IMR-90 (cell line): ENCODE measurements around the gene PABPN1. TPM values are rescaled to one million over a fixed set of nuclear protein-coding genes. Genes with fewer than 3 reads are reported as not detected.

Experiments used
- ATAC-seq: fragments of 200-7000 bp; cut with Tn5 transposase; 2 replicates; pipeline ENCODE4 v1.9.1; 2020; ENCODE audit warnings: low read depth, mild to moderate bottlenecking, moderate library complexity
- BruUV-seq: library from RNA; stranded (reverse); fragments of 400-500 nt; replicated peaks from 2 replicates; lab custom pipeline; 2021; lab: Mats Ljungman, UMichigan
- CTCF ChIA-PET: fragments of 300-600 bp; formaldehyde crosslinking; extraction: SDS; loops from one replicate; lab custom pipeline; 2021; ENCODE audit warnings: antibody characterized with exemption; lab: Yijun Ruan, JAX
- POLR2A ChIA-PET: fragments of 300-600 bp; sonication (Branson Sonifier 250); formaldehyde crosslinking; loops from one replicate; lab custom pipeline; 2022; ENCODE audit warnings: antibody characterized with exemption; ENCODE audit not compliant: unreplicated experiment; lab: Charles Lee
- DNase-seq: peaks from one replicate; pipeline ENCODE4 v3.0.0; 2013
- H2AFZ ChIP-seq: replicated peaks from 2 replicates; pipeline ENCODE3; 2013; ENCODE audit warnings: low read length, mild to moderate bottlenecking; ENCODE audit not compliant: poor library complexity
- H2AK5ac ChIP-seq: 2 replicates; pipeline ENCODE4 v1.6.1; 2013; ENCODE audit warnings: low read depth, low read length, inconsistent platforms
- H2AK9ac ChIP-seq: replicated peaks from 2 replicates; pipeline ENCODE3; 2013; ENCODE audit warnings: mild to moderate bottlenecking, low read depth, low read length, moderate library complexity; ENCODE audit not compliant: poor library complexity
- H2BK120ac ChIP-seq: 2 replicates; pipeline ENCODE4 v1.6.1; 2013; ENCODE audit warnings: low read depth, low read length, inconsistent platforms
- H2BK15ac ChIP-seq: 3 replicates; pipeline ENCODE4 v1.6.1; 2013; ENCODE audit warnings: low read depth, low read length, inconsistent platforms
- H2BK20ac ChIP-seq: 2 replicates; pipeline ENCODE4 v1.6.1; 2013; ENCODE audit warnings: low read depth, mild to moderate bottlenecking, inconsistent platforms, low read length, moderate library complexity
- H2BK5ac ChIP-seq: 2 replicates; pipeline ENCODE4 v1.6.1; 2013; ENCODE audit warnings: mild to moderate bottlenecking, low read depth, low read length, inconsistent platforms; ENCODE audit not compliant: poor library complexity, severe bottlenecking
- H3K14ac ChIP-seq: replicated peaks from 2 replicates; pipeline ENCODE4 v1.6.1; 2013; ENCODE audit warnings: low read depth, low read length, inconsistent platforms
- H3K18ac ChIP-seq: 2 replicates; pipeline ENCODE4 v1.6.1; 2013; ENCODE audit warnings: low read depth, low read length, control low read depth
- H3K23ac ChIP-seq: 2 replicates; pipeline ENCODE4 v1.6.1; 2013; ENCODE audit warnings: low read depth, low read length, inconsistent platforms
- H3K27ac ChIP-seq: 2 replicates; pipeline ENCODE4 v1.5.1; 2013; ENCODE audit warnings: mild to moderate bottlenecking, control low read depth, low read length; ENCODE audit not compliant: insufficient read depth
- H3K27me3 ChIP-seq: 2 replicates; pipeline ENCODE4 v1.6.1; 2013; ENCODE audit warnings: low read length; ENCODE audit not compliant: control insufficient read depth, insufficient read depth
- H3K36me3 ChIP-seq: 2 replicates; pipeline ENCODE4 v1.6.1; 2013; ENCODE audit warnings: low read length, mixed read lengths; ENCODE audit not compliant: control insufficient read depth, insufficient read depth
- H3K4ac ChIP-seq: 2 replicates; pipeline ENCODE4 v1.6.1; 2013; ENCODE audit warnings: low read depth, low read length, inconsistent platforms
- H3K4me1 ChIP-seq: 2 replicates; pipeline ENCODE4 v1.6.1; 2013; ENCODE audit warnings: low read length, mixed read lengths; ENCODE audit not compliant: control insufficient read depth, insufficient read depth
- H3K4me2 ChIP-seq: 2 replicates; pipeline ENCODE4 v1.6.1; 2013; ENCODE audit warnings: low read depth, mild to moderate bottlenecking, control low read depth, low read length, moderate library complexity
- H3K4me3 ChIP-seq: 2 replicates; pipeline ENCODE4 v1.5.1; 2013; ENCODE audit warnings: low read depth, mild to moderate bottlenecking, control low read depth, low read length, moderate library complexity; ENCODE audit not compliant: insufficient read depth
- H3K56ac ChIP-seq: 2 replicates; pipeline ENCODE4 v1.6.1; 2013; ENCODE audit warnings: low read length, inconsistent platforms; ENCODE audit not compliant: insufficient read depth; ENCODE audit errors: extremely low read depth
- H3K79me1 ChIP-seq, 2 experiments: 2 replicates each; pipeline ENCODE4 v1.6.1; 2013; ENCODE audit warnings: low read length in 2 of 2, inconsistent platforms in 1 of 2, low read depth in 1 of 2
- H3K9ac ChIP-seq: 2 replicates; pipeline ENCODE4 v1.6.1; 2013; ENCODE audit warnings: low read depth, low read length, control low read depth
- H3K9me1 ChIP-seq: 2 replicates; pipeline ENCODE4 v1.6.1; 2013; ENCODE audit warnings: low read length, inconsistent platforms; ENCODE audit not compliant: insufficient read depth
- H3K9me3 ChIP-seq: 2 replicates; pipeline ENCODE4 v1.6.1; 2013; ENCODE audit warnings: low read length; ENCODE audit not compliant: control insufficient read depth, insufficient read depth
- H4K20me1 ChIP-seq: 2 replicates; pipeline ENCODE4 v1.6.1; 2013; ENCODE audit warnings: low read length, inconsistent platforms; ENCODE audit not compliant: insufficient read depth
- H4K5ac ChIP-seq: 2 replicates; pipeline ENCODE4 v1.6.1; 2013; ENCODE audit warnings: mild to moderate bottlenecking, low read depth, low read length, control low read depth
- H4K8ac ChIP-seq, 2 experiments: 2 replicates each; pipeline ENCODE4 v1.6.1; 2013; ENCODE audit warnings: low read depth in 2 of 2, low read length in 2 of 2, control low read depth in 1 of 2, inconsistent platforms in 1 of 2
- H4K91ac ChIP-seq: 2 replicates; pipeline ENCODE4 v1.6.1; 2013; ENCODE audit warnings: low read depth, low read length, inconsistent platforms; ENCODE audit not compliant: insufficient read depth
- BHLHE40 ChIP-seq: fragments of 150-350 bp; IDR thresholded peaks from 2 replicates; pipeline ENCODE4 v1.6.1; 2016; ENCODE audit warnings: mild to moderate bottlenecking, low read depth, low read length
- CEBPB ChIP-seq: IDR thresholded peaks from 2 replicates; pipeline ENCODE4 v1.6.1; 2012; ENCODE audit warnings: low read depth, low read length, improper control_type of control experiment
- CHD1 ChIP-seq: IDR thresholded peaks from 2 replicates; pipeline ENCODE4 v1.6.1; 2012; ENCODE audit warnings: low read depth, low read length, improper control_type of control experiment
- FOS ChIP-seq: fragments of 150-350 bp; IDR thresholded peaks from 2 replicates; pipeline ENCODE4 v1.6.1; 2016; ENCODE audit warnings: low read depth, low read length
- MAFK ChIP-seq: IDR thresholded peaks from 2 replicates; pipeline ENCODE4 v1.6.1; 2012; ENCODE audit warnings: low read depth, low read length, improper control_type of control experiment
- MAZ ChIP-seq: IDR thresholded peaks from 2 replicates; pipeline ENCODE4 v1.6.1; 2012; ENCODE audit warnings: low read depth, mild to moderate bottlenecking, low read length, improper control_type of control experiment, moderate library complexity, borderline replicate concordance
- MXI1 ChIP-seq: IDR thresholded peaks from 2 replicates; pipeline ENCODE4 v1.6.1; 2012; ENCODE audit warnings: low read depth, mild to moderate bottlenecking, low read length, moderate library complexity, borderline replicate concordance
- NFE2L2 ChIP-seq: fragments of 150-350 bp; IDR thresholded peaks from 2 replicates; pipeline ENCODE4 v1.6.1; 2016; ENCODE audit warnings: low read depth, mild to moderate bottlenecking, low read length
- POLR2A ChIP-seq: IDR thresholded peaks from 2 replicates; pipeline ENCODE4 v1.6.1; 2012; ENCODE audit warnings: mild to moderate bottlenecking, low read depth, low read length
- RAD21 ChIP-seq: IDR thresholded peaks from 2 replicates; pipeline ENCODE4 v1.6.1; 2012; ENCODE audit warnings: low read length, improper control_type of control experiment
- RCOR1 ChIP-seq: IDR thresholded peaks from 2 replicates; pipeline ENCODE4 v1.6.1; 2012; ENCODE audit warnings: mild to moderate bottlenecking, low read length, improper control_type of control experiment; ENCODE audit not compliant: insufficient replicate concordance
- RFX5 ChIP-seq: IDR thresholded peaks from 2 replicates; pipeline ENCODE4 v1.8.0; 2012; ENCODE audit warnings: low read depth, mild to moderate bottlenecking, low read length, moderate library complexity
- SMC3 ChIP-seq: fragments of 150-350 bp; IDR thresholded peaks from 2 replicates; pipeline ENCODE4 v1.6.1; 2016; ENCODE audit warnings: low read depth, mild to moderate bottlenecking, antibody characterized with exemption, low read length, moderate library complexity
- WGBS, 2 experiments: methylation state at CpG; one replicate each; pipeline versions ENCODE4 v1.1.5 to v1.1.7; 2013; ENCODE audit warnings: missing lambda C conversion rate in 2 of 2; ENCODE audit not compliant: insufficient read length in 1 of 2; ENCODE audit errors: extremely low coverage in 2 of 2; 5-methylcytosine and 5-hydroxymethylcytosine counted together
- dilution Hi-C: fragments of 300-500 bp; cut with HindIII; formaldehyde crosslinking; loops from one replicate; pipeline ENCODE4 v1.14.3; 2018; ENCODE audit warnings: low sequenced_read_pairs; ENCODE audit not compliant: unreplicated experiment
- in situ Hi-C: fragments of 300-500 bp; cut with MboI; formaldehyde crosslinking; loops from 3 replicates; pipeline ENCODE4 v1.14.3; 2019; ENCODE audit warnings: low sequenced_read_pairs, inconsistent platforms, mixed read lengths
- intact Hi-C: fragments of 100-400 bp; cut with micrococcal nuclease; formaldehyde crosslinking; loops from 2 replicates; pipeline ENCODE4 v1.10.0; 2022
- polyA plus RNA-seq, 3 experiments: library from polyadenylated mRNA; depleted of rRNA; stranded (reverse); fragments of >200 nt; gene quantifications; 2 replicates each; pipeline ENCODE4 v1.2.3, GENCODE V29; 2012; ENCODE audit warnings: low replicate concordance in 1 of 3
- total RNA-seq: library from RNA; depleted of rRNA; stranded (reverse); fragments of >200 nt; gene quantifications from 2 replicates; pipeline ENCODE4 v1.2.3, GENCODE V29; 2012
- TF ChIP-seq, protein P1 (sequence below): fragments of 150-350 bp; IDR thresholded peaks from 2 replicates; pipeline ENCODE4 v1.6.1; 2017; ENCODE audit warnings: mild to moderate bottlenecking, antibody characterized with exemption, low read length, low read depth
- TF ChIP-seq, protein P2 (sequence below): fragments of 150-350 bp; IDR thresholded peaks from 2 replicates; pipeline ENCODE4 v1.6.1; 2016; ENCODE audit warnings: low read depth, mild to moderate bottlenecking, low read length, moderate library complexity, borderline replicate concordance
- TF ChIP-seq, protein P3 (sequence below): conservative IDR thresholded peaks from 2 replicates; pipeline ENCODE4 v1.5.1; 2012; ENCODE audit warnings: mild to moderate bottlenecking, low read depth, low read length, improper control_type of control experiment

PABPN1 gene
- total and polyA plus RNA-seq, 2 of the 4 experiments (the other 2 are of a cell fraction) = 104 to 211 TPM

DNA sequence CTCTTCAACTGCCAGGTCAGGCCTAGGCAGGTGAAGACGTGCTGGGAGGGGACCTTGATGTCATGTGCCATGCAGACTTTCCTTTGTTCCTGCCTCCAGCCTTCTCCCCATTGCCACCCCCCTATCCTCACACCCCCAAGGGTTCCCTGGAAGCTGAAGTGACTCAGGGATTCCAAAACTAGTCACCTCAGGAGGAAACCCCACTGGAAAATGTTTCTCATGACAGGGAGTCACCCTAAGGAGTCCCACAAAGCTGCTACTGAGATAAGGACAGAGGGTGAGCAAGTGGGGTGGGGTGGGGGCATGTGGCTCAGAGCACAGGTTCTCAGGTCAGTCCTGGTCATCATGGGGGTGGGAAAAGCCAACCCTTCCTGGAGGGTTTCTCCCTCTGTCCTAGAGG, 49.0 kb downstream of the PABPN1 start:
- Histone ChIP-seq H3K23ac (no peak overlapping the region), H3K14ac (no peak overlapping the region), H3K18ac (no peak overlapping the region), H3K9ac (no peak overlapping the region), H2BK15ac (no peak overlapping the region), H3K9me1 (peaks cover 5% of the 10 kb centered on the region; the same call in 1 of the 2 replicates), H3K79me1 (no peaks in the 10 kb centered on the region), H3K36me3 (no peaks in the 10 kb centered on the region), H2BK20ac (no peak overlapping the region), H2BK5ac (no peak overlapping the region), H4K8ac (no peak overlapping the region), H2AK5ac (no peak overlapping the region), H3K56ac (no peak overlapping the region), H3K4ac (no peak overlapping the region), H4K5ac (no peak overlapping the region), H4K20me1 (no peaks in the 10 kb centered on the region), H3K4me2 (no peak overlapping the region), H2BK120ac (no peak overlapping the region), H3K4me3 (no peak overlapping the region), H2AK9ac (no peak overlapping the region), H3K27me3 (peaks cover 39% of the 10 kb centered on the region), H4K91ac (no peak overlapping the region), H3K27ac (no peak overlapping the region), H3K4me1 (peaks cover 4% of the 10 kb centered on the region; the same call in 1 of the 2 replicates), H3K9me3 (no peaks in the 10 kb centered on the region), H2AFZ (no peak overlapping the region)
- dilution Hi-C loops = no loop called here
- DNase-seq (no peak), ATAC-seq (no peak)
- CTCF ChIA-PET = no interaction called here
- TF ChIP-seq MXI1 = no peak
- no peak for TF ChIP-seq RAD21
- no peak for TF ChIP-seq POLR2A
- no peak for TF ChIP-seq SMC3
- no peak for TF ChIP-seq BHLHE40
- no peak for TF ChIP-seq MAZ
- no peak for TF ChIP-seq RCOR1
- no peak for TF ChIP-seq MAFK
- TF ChIP-seq CHD1 = no peak
- no peak for TF ChIP-seq CEBPB
- TF ChIP-seq FOS = no peak
- TF ChIP-seq, protein P1, sequence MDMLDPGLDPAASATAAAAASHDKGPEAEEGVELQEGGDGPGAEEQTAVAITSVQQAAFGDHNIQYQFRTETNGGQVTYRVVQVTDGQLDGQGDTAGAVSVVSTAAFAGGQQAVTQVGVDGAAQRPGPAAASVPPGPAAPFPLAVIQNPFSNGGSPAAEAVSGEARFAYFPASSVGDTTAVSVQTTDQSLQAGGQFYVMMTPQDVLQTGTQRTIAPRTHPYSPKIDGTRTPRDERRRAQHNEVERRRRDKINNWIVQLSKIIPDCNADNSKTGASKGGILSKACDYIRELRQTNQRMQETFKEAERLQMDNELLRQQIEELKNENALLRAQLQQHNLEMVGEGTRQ = no peak
- TF ChIP-seq RFX5 = no peak
- TF ChIP-seq NFE2L2 = no peak
- TF ChIP-seq, protein P2, sequence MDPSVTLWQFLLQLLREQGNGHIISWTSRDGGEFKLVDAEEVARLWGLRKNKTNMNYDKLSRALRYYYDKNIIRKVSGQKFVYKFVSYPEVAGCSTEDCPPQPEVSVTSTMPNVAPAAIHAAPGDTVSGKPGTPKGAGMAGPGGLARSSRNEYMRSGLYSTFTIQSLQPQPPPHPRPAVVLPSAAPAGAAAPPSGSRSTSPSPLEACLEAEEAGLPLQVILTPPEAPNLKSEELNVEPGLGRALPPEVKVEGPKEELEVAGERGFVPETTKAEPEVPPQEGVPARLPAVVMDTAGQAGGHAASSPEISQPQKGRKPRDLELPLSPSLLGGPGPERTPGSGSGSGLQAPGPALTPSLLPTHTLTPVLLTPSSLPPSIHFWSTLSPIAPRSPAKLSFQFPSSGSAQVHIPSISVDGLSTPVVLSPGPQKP = no peak
- TF ChIP-seq, protein P3, sequence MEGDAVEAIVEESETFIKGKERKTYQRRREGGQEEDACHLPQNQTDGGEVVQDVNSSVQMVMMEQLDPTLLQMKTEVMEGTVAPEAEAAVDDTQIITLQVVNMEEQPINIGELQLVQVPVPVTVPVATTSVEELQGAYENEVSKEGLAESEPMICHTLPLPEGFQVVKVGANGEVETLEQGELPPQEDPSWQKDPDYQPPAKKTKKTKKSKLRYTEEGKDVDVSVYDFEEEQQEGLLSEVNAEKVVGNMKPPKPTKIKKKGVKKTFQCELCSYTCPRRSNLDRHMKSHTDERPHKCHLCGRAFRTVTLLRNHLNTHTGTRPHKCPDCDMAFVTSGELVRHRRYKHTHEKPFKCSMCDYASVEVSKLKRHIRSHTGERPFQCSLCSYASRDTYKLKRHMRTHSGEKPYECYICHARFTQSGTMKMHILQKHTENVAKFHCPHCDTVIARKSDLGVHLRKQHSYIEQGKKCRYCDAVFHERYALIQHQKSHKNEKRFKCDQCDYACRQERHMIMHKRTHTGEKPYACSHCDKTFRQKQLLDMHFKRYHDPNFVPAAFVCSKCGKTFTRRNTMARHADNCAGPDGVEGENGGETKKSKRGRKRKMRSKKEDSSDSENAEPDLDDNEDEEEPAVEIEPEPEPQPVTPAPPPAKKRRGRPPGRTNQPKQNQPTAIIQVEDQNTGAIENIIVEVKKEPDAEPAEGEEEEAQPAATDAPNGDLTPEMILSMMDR = no peak
- WGBS, 2 experiments = no CpG with 5 or more reads among the region's 1 CpG
- in situ Hi-C loops = loop anchor here (10.0 kb wide), 1 partner anchor 45 kb away; the partner anchor contains the start of gene PABPN1
- BruUV-seq = no TSS peak
- POLR2A ChIA-PET = no interaction called here
- intact Hi-C loops = no loop called here
